Epithelial cell of alveolus of lung (primary cell): Measurements from ENCODE around the gene CYTH4. TPM values are rescaled to one million over a fixed set of nuclear protein-coding genes. Genes with fewer than 3 reads are reported as not detected.

Source experiments
- total RNA-seq: library from RNA; depleted of rRNA; stranded (reverse); fragments of >200 nt; gene quantifications from 2 replicates; pipeline ENCODE4 v1.2.1, GENCODE V29; 2015

The CYTH4 gene, protein sequence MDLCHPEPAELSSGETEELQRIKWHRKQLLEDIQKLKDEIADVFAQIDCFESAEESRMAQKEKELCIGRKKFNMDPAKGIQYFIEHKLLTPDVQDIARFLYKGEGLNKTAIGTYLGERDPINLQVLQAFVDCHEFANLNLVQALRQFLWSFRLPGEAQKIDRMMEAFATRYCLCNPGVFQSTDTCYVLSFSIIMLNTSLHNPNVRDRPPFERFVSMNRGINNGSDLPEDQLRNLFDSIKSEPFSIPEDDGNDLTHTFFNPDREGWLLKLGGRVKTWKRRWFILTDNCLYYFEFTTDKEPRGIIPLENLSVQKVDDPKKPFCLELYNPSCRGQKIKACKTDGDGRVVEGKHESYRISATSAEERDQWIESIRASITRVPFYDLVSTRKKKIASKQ
- 0.39 TPM in 1 of 2 replicates, not detected in the other for total RNA-seq

GRCh38 chr22:37282385-37282677 is at the start of gene CYTH4:
Gene CYTH4 (plus strand): TSS chr22:37282508. CDS start chr22:37282570, 62 bp downstream.

DNA sequence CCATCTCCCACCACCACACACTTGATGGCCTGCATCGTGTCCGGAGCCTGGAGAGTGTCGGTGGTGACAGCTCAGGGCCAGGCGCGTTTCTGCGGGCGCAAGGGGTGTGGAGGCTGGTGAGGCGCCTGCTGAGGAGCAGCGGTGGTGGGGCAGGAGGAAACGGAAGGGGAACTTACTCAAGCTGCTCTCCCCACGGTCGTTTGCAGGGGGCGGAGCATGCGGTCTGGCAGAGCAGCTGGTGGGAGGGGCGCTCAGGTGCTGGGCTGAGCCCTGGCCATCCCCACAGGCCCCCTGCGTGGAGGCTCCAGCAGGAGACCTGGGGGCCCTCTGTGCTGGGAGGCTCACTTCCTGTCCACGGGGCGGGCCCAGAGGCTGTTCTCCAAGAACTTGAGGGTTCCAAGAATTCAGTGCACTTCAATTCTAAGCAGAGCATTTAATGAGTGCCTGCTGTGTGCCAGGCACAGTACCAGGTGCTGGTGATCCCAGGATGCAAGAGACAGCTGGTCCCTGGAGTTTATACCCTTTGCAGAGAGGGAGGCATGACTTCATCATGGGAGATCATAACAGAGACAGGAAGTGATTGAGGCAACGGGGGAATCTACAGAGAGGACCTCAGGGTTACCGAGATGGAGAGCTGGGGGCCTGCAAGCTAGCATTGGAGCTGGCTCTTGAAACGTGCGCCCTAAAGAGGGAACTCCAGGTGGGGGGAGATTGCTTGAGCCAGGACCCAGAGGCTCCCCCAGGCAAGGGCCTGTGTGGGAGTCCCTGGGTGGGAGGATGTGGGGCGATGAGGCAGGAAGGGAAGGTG is 38.0 kb upstream of the CYTH4 start, which contains the start of gene RAC2:
TSS of gene RAC2 (minus strand) at position 156 of the 808 bp plus-strand sequence. CDS start at position 35, 121 bp downstream.

Other genes starting within 250 kb of the CYTH4 start
- gene KCTD17, start 230.8 kb upstream of the CYTH4 start, total RNA-seq = 23.6 and 42.4 TPM in 2 replicates
- not detected in 2 replicates for gene TMPRSS6, start 172.8 kb upstream of the CYTH4 start, total RNA-seq
- gene IL2RB, start 132.6 kb upstream of the CYTH4 start, total RNA-seq = 0.52 and 0.64 TPM in 2 replicates
- gene C1QTNF6, start 94.3 kb upstream of the CYTH4 start, total RNA-seq = 10.7 and 24.8 TPM in 2 replicates
- under 0.01 TPM in 1 of 2 replicates, not detected in the other for gene SSTR3, start 70.0 kb upstream of the CYTH4 start, total RNA-seq
- 32.8 and 71.8 TPM in 2 replicates for gene RAC2, start 38.2 kb upstream of the CYTH4 start, total RNA-seq
- gene ELFN2, start 145.0 kb downstream of the CYTH4 start, total RNA-seq = 1.4 and 4.0 TPM in 2 replicates
- gene MFNG, start 203.9 kb downstream of the CYTH4 start, total RNA-seq = 1.9 TPM in 1 of 2 replicates, not detected in the other
- 3.4 and 15.0 TPM in 2 replicates for gene CARD10, start 236.9 kb downstream of the CYTH4 start, total RNA-seq